Inflammatory macrophage treated with lipopolysaccharide for 4 hours (primary cell): ENCODE results near the gene ZNF44.
"Not testable (repeated sequence)": the region's sequence is repeated elsewhere in the genome, so short reads cannot be mapped to it uniquely, and the experiment has no call there.

Experiments
- DNase-seq: peaks from one replicate; pipeline ENCODE4 v3.0.0-alpha.2; 2020

The ZNF44 gene

DNA sequence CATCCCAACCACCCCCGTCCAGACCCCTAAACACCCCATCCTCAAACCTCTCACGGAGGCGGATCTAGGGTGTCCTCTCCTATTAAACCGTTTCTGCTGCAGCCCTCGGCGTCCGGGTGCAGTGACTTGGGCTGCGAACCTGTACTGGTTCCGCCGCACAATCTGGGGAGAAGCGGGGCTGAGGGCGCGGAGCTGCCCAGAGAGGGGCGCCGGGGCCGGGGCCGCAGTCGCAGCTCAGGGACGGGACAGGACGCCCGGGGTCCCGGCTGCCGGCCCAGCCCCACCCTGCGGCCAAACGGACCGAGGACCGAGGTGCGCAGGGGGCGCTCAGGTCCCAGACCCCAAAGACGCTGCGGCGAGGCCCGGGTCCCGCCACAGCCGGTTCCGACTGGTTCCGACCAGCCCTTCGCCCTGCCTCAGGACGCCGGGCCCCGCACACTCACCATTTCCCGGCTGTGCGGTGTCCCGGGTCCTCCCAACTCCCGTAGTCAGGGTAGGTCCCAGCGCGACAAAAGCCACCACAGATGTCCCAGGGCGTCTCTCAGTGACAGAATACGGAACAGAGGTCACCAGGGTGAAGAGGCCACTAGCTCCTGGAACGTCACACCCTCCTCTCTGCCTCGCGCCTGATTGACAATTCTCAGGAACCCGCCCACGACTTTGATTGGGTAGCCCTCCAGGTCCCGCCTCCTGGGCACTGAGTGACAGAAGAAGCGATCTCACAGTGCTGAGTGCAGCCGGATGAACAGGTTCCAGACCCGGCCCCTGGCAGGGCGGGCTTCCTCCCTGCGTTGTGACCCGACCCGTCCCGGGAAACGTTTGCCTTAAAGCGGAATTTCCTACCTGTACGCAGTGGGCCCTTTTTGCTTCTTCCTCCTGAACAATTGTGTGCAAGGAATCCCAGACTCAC lies at the start of gene ZNF44:
Gene ZNF44, minus strand, starts transcription at position 635 of the 910 bp plus-strand sequence. Its CDS starts 189 bp downstream, at position 446.
- peak; percentile 100 for DNase-seq

DNA sequence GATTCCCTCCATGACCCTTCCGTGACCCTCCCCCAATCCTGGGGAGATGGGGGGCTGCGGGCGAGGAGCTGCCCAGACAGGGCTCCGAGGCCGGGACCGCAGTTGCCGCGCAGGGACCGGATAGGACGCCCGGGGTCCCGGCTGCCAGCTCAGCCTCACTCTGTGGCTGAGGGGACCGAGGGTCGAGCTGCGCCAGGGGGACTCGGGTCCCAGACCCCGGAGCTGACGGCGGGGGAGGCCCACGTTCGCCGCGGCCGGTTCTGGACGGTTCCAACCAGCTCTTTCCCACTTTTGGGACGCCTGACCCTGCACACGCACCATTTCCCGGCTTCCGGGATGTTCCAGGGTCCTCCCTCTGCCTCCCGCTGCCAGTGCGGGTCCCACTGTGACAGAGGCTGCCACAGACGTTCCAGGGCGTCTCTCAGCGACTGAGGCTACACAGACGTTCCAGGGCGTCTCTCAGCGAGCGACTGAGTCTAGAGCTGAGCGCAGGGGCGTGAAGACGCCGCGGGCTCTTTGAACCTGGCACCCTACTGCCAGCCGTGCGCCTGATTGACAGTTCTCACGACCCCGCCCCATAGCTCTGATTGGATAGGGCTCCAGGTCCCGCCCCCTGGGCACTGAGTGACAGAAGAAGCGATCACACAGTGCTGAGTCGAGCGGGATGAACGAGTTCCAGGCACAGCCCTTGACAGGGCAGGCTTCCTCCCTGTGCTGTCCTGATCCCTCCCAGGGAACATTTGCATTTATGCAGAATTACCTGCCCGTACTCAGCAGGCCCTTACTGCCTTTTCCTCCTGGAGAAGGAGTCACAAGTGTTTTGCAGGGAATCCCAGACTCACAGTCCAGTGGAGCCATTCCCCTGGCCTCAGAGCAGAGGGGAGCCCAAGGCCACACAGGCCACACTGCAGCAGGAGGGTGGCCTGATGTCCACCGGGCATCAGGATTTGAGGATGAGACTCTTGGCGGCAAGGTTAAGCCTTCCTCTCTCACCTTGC lies 38.8 kb upstream of the ZNF44 start, which contains the start of gene ZNF563:
Gene ZNF563, minus strand, starts transcription at position 472 of the 998 bp plus-strand sequence. Its CDS starts 151 bp downstream, at position 321.
- peak; percentile 94 for DNase-seq

DNA sequence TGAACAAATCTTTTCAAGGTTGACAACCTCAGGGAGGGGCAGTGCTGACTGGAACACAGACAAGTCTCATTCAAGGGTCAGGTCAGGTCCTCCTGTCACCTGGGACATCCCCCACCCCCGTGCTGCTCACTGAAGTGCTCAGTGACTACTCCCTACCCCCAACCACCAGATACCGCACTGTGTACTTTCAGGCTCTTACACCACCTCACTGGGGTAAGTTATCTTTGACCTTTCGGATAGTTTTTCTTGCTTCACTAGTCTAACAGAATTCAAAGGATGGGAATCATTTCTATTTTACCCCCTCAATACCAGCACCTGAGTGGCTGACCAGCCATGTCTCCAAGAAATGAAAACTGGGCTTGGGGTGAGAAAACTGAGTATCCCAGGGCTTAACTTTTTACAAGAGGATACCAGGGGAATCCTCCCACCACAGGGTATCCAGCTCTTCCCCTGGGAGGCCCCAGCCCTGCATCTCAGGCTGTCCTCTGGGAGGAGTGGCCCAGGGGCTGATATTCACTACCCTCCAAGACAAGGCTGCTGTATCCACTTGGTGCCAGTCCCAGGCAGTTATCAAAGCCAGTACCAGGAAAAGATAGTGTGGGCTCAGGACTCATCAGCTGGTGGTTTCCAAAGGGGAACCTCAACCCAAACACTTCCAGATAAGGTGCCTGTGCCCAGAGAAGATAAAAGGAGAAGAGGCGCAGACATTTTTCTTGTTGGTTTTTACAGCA lies 36.7 kb upstream of the ZNF44 start:
- peak; percentile 8 for DNase-seq

DNA sequence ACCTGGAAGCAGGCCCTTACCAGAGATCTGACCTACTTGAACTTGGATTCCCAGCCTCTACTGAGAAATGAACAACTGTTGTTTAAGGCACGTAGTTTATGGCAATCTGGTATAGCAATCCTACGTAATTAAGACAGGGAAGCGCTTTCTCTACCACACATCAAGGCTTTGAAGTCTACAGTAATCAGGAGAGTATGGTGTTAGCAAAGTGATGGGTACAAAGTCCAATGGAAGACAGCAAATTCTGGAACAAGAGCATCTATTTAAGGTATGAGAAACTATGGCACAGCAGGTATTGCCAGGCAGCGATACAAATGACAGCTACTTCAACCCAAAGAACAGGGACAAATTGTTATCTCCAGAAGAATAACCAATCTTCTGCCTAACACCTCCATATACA lies 35.7 kb upstream of the ZNF44 start:
- no peak for DNase-seq

DNA sequence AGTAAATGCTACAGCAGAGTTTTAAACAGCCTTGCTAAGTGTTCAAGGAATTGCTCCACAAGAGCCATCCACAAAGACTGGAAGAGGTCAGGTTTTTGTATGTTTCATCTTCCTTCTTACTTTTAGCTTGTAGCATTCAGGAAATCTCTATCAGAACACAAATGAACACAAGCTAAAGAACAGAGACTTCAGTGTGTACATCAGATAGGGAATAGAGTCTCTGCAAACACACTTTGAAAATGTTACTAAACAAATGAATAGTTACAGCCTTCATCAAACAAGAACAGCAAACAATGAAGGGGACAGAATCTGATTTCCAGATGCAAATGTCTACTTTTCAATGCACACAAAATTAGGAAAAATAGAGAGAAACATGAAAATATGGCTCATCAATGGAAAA lies 31.0 kb upstream of the ZNF44 start:
- no peak for DNase-seq

DNA sequence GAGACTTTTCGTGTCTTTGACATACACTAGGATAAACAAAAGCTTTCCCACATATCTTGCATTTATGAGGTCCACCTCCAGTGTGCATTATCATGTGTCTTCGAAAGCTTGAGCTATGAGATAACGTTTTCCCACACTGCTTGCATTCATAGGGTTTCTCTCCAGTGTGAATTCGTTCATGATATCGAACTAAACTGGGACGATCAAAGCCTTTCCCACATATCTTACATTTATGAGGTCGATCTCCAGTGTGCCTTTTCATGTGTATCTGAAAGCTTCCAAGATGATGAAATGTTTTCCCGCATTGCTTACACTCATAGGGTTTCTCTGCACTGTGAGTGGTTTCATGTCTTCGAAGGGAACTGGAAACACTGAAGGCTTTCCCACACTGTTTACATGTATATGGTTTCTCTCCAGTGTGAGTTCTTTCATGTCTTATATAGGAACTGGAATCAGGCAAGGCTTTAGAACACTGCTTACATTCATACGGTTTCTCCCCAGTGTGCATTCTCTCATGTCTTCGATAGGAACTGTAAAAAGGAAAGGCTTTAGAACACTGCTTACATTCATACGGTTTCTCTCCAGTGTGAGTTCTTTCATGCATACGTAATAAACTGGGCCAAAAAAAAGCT lies 24.2 kb upstream of the ZNF44 start:
- DNase-seq, result no peak

DNA sequence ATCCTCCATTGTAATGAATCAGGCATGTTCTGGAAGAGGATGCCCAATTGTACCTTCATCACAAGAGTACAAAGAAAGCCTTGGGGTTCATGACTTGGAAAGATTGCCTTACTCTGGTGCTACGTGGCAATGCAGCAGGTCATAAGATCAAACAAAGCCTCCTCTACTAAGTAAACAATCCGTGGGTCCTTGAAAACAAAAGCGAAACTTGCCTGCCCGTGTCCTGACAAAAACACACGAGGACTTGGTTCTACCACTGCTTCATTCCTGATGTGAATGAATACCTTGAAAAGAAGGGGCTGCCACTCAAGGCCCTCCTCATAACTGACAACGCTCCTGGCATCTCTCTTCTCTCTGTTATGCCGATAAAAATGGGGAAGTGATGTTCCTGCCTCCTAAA lies 19.9 kb upstream of the ZNF44 start:
- DNase-seq, result no peak

DNA sequence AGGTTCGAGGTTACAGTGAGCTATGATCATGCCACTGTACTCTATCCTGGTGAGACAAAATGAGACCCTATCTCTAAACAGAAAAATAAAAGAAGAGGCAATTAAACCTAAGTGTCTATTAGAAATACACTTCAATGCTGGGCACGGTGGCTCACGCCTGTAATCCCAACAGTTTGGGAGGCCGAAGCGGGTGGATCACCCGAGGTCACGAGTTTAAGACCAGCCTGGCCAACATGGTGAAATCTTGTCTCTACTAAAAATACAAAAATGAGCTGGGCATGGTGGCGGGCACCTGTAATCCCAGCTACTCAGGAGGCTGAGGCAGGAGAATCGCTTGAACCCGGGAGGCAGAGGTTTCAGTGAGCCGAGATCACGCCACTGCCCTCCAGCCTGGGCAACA lies 14.2 kb upstream of the ZNF44 start:
- not testable (repeated sequence) for DNase-seq

DNA sequence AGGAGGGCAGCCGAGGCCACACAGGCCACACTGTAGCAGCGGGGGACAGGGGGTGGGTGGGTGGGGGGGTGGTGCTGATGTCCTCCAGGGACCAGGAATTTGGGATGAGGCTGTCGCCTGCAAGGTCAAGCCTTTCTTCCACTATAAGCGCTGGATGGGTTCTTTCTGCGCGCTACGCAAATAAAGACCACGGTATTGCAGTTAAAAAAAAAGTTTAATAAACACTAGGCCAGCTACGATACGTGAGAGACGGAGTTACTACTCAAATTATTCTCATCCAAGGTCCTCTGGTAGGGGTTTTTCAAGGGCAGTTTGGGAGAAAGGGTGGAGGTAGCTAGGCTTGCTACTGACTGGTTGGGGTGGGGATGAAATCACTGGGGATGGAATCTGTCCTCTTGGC lies 508 bp upstream of the ZNF44 start:
- DNase-seq, result no peak

DNA sequence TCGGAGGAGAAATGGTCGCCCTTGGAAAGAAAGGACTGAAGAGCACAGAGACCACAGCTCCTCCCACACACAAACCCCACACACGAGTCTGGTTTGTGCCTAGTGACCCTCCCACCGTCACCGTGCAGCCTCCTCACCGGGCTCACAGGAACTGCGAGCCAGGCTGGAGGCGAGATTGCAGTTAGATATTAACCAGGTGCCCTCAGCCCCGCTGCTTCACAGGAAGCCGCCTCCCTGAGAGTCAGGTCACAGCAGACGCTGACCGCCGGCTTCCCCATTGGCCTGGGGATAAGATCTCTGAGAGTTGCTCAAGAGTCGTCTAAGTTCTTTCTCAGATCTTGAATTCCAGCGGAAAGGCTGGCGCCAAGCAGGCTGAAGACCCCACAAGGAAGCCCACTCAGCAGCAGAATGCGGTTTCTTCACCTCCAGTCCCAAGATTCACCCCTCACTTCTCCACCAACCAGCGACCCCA lies 870 bp downstream of the ZNF44 start:
- peak; percentile 67 for DNase-seq

DNA sequence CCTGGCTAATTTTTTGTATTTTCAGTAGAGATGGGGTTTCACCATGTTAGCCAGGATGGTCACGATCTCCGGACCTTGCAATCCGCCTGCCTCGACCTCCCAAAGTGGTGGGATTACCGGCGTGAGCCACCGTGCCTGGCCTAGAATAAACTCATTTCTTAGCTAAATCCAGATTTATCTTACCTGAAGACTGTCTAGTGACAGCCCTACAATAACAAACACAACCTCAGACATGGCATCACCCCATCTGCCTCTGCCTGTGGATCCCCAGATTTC lies 5.0 kb downstream of the ZNF44 start:
- no peak for DNase-seq

DNA sequence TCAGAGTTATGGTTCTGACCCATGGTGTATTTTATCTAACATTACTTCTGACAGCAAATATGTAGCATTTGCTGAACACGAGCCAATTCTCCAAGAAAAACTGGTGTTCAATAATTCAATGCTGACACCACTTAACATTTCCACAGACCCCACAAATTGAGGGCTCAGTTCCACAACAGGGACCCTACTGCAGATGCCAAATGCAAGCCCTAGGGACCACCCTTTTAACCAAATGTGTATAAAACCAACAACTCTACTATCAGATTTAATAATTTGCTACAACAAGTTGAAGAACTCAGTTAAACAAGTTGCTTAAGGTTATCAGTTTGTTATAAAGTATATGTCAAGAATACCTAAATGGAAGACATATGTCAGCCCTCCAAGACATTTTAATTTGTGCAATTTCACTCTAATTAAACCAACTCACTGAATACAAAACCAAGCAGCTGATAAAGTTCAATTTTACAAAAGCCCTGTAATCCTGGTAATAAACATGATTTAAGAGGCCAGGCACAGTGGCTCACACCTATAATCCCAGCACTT lies 6.7 kb downstream of the ZNF44 start:
- no peak for DNase-seq

DNA sequence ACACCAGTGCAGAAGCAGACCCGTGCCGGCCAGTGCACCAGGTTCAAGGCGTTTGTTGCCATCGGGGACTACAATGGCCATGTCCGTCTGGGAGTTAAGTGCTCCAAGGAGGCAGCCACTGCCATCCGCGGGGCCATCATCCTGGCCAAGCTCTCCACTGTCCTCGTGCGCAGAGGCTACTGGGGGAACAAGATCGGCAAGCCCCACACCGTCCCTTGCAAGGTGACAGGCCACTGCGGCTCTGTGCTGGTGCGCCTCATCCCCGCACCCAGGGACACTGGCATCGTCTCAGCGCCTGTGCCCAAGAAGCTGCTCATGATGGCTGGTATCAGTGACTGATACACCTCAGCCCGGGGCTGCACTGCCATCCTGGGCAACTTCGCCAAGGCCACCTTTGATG lies 10.1 kb downstream of the ZNF44 start:
- no peak for DNase-seq

DNA sequence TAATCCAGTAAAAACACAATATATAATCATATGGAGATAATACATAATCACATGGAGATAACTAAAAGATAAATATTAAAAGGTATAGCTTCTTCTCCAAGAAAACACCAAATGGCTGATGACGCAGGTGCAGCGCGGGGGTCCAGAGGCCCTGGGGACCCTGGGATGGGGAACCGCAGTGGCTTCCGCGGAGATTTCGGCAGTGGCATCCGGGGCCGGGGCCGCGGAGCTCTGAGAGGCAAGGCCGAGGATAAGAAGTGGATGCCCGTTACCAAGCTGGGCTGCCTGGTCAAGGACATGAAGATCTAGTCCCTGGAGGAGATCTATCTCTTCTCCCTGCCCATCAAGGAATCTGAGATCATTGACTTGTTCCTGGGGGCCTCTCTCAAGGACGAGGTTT lies 10.5 kb downstream of the ZNF44 start:
- DNase-seq, result no peak

DNA sequence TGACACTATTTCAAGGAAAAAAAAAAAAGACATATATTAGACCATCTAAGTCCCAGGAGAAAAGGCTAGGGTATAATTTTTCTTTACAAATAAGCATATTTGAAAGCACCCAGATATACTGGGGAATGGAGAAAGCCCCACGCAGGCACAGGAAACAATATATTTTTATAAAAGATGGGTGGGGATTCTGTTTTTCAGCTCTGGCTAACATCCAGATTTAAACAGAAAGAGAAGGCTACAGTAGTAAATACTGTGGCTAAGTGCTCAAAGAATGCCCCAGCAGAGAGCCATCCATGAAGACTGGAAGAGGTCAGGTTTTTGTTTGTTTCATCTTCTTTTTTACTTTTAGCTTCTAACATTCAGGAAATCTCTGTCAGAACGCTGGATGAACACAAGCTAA lies 16.0 kb downstream of the ZNF44 start:
- DNase-seq, result no peak

DNA sequence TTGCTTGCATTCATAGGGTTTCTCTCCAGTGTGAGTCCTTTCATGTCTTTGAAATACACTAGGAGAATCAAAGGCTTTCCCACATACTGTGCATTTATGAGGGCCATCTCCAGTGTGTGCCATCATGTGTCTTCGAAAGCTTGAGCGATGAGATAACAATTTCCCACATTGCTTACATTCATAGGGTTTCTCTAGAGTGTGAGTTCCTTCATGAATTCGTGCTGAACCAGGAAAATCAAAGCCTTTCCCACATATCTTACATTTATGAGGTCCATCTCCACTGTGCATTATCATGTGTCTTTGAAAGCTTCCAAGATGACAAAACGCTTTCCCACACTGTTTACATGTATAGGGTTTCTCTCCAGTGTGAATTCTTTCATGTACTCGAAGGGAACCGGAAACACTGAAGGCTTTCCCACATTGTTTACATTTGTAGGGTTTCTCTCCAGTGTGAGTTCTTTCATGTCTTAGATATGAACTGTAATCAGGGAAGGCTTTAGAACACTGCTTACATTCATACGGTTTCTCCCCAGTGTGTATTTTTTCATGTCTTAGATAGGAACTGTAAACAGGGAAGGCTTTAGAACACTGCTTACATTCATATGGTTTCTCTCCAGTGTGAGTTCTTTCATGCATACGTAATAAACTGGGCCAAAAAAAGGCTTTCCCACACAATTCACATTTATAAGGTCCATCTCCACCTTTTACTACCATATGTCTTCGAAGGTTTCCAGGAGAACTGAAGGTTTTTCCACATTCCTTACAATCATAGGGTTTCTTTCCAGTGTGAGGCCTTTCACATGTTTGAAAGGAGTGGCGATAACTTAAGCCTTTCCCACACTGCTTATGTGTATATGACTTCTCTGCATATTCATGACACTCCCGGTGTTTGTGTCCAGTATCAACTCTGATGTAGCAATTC lies 21.4 kb downstream of the ZNF44 start:
- DNase-seq, result no peak

DNA sequence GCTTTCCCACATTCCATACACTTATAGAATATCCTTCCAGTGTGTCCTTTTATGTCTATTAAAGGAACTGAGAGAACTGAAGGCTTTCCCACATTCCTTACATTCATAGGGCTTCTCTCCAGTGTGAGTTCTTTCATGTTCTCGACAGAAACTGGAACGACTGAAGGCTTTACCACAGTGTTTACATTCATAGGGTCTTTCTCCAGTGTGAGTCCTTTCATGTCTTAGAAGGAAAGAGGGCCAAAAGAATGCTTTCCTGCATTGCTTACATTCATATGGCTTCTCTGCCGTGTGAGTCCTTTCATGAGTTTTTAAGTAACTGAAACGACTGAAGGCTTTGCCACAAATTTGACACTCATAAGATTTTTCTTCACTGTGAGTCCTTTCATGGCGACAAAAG lies 22.3 kb downstream of the ZNF44 start:
- DNase-seq, result no peak

DNA sequence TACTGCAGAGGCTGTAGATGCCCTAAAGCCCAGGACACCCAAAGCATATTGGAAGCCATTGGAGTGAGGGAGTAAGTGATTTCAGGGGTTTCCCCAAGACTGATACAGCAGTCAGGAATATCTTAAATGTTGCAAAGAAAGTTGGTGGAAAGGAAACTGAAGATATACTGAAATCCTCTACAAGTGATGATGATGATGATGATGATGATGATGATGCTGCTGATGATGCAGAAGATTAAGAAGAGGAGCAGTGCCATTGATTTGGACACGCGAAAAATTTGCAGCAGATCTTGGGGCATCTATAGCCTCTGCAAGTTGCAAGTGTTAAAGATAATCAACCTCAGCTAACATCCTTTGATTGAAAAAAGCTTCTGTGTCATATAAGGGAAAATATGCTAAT lies 23.8 kb downstream of the ZNF44 start:
- DNase-seq, result no peak

DNA sequence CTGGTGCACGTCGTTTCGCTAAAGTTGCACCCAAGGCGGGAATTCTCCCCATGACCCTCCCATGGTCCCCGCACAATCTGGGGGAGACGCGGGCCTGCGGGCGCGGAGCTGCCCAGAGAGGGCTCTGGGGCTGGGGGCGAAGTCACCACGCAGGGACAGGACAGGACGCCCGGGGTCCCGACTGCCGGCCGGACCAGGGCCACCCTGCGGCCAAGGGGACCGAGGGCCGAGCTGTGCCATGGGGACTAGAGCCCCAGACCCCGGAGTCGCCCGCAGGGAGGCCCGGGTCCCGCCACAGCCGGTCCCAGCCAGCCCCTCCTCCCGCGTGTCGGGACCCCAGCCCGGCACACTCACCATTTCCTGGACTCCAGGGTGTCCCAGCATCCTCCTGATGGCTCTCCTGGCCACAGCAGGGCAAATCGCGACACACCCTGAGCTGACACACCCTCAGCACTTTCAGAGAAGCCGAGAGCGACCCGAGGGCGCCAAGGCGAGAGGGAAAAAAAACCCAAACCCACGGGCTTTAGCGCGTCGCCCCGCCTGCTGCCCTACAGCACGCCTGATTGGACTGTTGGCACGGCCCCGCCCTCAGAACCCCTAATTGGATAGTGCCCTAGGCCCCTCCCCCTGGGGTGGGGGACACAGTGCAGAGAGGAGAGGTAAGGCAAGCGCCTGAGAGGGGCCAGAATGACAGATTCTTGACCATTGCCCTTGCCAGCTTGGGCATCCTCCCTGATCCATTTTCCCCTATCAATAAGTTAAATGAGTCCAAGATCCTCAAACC lies 28.6 kb downstream of the ZNF44 start:
- no peak for DNase-seq

DNA sequence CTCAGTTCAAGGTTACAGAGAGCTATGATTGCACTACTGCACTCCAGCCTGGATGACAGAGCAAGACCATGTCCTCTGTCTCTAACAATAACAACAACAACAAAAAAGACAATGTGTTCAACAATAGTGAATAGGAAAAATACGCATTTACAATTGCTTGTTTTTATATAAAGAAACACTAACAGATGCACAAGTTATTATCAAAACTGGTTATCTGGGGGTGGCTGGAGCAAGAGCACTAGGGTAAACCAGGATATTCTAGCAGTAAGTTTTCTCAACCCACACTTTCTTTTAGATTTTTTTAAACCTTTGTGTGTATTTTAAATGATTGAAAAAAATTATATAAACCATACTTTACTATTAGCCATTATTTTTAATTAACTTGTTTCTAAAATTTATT lies 33.1 kb downstream of the ZNF44 start:
- no peak for DNase-seq
